HG03457 (cell line): ENCODE measurements around the gene GOLGA3.
"Not testable (repeated sequence)": the region's sequence is repeated elsewhere in the genome, so short reads cannot be mapped to it uniquely, and the experiment has no call there.

ENCODE experiments used
- ATAC-seq: cut with Tn5 transposase; IDR thresholded peaks from one replicate; pipeline ENCODE4 v1.9.1; 2021; ENCODE audit warnings: moderate number of reproducible peaks; ENCODE audit not compliant: unreplicated experiment

Gene GOLGA3

DNA sequence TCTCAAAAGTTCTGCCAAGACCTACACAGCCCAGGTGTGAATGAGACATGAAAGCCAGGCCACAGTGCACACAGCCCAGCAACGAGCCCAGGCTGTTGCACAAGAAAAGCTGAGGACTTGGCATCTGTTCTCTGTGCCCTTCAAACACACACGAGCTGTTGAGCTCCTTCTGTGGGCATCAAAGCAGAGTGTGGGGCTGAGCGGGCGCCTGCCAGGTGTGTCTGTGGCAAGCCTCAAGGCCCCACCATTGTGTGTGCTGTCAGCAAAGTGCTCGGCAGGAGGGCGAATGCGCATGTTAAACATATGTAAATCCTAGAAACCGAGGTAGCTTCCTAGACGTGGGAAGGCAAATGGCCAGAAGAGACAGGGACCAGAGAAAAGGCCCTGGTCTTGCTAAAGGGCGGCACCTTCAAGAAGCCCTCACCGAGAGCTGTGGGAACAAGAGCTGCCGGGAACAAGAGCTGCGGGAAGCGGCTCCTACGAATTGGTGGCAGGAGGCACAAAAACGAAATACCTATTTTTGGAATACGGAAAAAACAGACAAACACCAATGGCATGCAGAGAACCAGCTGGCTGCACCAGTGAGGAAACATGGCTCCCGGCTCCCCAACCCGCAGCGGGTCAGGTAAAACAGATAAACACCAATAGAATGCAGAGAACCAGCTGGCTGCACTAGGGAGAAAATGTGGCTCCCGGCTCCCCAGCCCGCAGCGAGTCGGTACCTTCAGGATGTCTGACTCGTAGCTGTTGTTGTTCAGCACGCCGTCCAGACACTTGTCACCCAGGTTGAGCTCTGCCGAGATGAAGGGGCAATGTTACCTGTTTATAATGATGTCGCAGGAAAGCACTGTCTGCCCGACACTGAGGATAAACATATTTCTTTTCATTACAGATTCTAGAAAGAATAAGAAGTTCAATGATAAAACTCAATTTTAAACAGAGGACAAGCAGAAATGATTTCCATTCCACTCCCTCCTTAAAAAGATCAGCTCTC, 19.0 kb upstream of the GOLGA3 start:
- no peak for ATAC-seq

DNA sequence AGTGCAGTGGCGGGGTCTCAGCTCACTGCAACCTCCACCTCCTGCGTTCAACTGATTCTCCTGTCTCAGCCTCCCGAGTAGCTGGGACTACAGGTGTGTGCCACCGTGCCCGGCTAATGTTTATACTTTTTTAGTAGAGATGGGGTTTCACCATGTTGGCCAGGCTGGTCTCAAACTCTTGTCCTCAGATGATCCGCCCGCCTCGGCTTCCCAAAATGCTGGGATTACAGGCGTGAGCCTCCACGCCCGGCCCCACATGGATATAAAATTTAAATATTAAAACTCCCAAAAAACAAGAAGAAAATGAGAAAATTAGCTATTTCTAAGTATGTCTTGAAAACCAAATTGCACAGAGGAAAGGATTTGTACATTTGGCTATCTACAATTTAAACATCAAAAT, 16.0 kb upstream of the GOLGA3 start:
- not testable (repeated sequence) for ATAC-seq

DNA sequence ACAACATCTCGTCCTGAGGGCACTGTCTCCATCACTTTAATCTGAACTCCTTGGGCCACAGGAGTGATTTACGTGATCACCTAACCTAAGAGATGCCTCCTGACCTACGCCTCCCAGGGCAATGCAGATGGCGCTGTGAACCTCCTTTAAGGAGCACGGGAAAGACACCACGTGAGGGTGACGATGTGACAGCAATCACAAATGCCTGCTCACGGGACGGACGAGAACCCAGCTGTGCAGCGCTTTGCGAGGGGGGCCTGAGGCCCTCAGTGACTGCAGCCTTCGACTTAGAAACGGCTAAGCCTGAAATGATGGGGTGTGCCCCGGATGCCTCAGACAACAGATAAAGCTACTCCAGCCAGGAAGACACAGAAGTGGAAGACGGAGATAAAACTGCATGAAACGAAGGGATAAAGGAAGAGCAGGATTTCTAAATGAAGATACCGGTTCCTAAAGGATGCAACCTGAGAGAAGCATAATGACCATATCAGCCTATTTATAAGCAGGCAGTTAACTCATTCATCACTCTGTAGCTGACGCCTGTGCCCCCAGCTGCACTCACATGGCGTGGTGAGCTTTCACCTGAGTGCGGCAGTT, 13.9 kb upstream of the GOLGA3 start:
- no peak for ATAC-seq

DNA sequence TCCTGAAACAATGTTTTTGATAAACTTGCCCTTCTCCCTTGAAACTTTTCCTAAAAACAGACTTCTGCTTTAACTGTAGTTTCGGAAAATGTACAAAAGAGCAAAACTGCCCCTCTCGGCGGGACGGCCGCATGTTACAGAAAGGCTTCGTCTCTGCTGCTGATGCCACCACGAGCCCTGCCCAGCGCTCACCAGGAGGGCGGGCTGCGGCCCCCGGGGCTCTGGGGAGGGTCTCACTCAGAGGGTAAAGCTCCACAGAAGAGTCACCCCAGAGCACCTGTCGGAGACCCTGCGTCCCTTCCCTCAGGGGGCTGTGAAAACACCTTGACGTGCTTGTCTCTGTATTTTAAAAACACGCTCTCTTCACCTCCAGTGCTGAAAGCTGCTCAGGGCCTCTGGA, 12.5 kb upstream of the GOLGA3 start:
- no peak for ATAC-seq

DNA sequence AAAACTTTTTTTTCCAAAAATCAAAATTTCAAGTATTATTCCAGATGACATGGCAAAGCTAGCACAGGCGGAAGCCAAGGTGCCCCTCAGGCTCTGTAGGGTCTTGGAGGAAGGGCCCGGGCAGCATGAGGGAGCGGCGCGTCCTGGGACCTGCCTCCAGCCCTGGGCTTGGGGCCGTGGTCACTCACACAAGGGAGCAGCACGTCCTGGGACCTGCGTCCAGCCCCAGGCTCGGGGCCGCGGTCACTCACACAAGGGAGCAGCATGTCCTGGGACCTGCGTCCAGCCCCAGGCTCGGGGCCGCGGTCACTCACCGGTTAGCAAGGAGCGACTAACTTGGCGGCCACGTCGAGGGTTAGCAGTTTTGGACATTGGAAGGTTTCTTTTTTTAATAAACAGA, 11.9 kb upstream of the GOLGA3 start:
- ATAC-seq: no peak

DNA sequence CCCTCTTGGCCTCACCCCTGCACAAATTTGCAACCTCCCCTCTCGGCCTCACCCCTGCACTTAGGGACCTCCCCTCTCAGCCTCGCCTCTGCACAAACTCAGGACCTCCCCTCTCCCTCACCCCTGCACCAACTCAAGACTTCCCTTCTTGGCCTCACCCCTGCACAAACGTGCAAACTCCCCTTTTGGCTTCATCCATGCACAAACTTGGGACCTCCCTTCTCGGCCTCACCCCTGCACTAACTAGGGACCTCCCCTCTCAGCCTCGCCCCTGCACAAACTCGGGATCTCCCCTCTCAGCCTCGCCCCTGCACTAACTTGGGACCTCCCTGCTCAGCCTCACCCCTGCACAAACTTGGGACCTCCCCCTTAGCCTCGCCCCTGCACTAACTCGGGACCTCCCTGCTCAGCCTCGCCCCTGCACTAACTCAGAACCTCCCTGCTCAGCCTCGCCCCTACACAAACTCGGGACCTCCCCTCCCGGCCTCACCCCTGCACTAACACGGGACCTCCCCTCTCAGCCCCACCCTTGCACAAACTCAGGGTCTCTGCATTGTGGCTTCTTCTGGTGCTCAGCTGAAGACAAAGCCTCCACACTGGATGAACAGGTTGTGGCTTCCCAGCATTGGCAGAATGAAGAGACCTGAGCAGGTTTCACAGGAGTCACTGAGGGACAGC, 11.0 kb upstream of the GOLGA3 start:
- no peak for ATAC-seq

DNA sequence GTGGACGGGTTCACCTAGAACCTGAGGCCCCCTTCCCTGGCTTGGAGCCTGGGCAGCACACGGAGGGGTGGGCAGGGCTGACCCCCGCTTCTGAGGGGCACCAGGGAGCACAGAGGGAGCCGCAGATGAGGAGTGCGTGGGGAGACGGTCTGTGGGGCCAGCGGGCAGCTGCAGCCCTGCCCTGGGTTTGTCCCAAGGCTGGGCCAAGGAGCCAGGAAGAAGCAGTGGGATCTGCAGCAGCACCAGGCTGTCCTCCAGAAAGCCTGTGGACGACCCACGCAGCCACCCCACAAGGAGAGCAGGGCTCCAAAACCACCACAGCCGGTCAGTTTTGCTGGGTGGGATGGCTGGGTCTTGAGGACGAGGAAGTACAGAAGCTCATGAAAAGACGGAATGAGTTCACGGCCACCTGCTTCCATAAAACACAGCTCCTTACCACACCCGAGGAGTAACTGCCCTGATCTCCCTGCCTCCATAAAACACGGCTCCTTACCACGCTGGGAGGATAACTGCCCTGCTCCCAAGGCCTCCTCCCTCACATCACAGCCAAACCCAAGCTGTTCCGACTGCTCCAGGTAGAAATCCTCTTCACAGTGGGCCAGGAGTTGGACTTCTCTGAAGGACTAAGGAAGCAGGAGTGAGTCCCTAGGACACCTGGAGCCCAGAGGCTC, 9.9 kb upstream of the GOLGA3 start:
- no peak for ATAC-seq

DNA sequence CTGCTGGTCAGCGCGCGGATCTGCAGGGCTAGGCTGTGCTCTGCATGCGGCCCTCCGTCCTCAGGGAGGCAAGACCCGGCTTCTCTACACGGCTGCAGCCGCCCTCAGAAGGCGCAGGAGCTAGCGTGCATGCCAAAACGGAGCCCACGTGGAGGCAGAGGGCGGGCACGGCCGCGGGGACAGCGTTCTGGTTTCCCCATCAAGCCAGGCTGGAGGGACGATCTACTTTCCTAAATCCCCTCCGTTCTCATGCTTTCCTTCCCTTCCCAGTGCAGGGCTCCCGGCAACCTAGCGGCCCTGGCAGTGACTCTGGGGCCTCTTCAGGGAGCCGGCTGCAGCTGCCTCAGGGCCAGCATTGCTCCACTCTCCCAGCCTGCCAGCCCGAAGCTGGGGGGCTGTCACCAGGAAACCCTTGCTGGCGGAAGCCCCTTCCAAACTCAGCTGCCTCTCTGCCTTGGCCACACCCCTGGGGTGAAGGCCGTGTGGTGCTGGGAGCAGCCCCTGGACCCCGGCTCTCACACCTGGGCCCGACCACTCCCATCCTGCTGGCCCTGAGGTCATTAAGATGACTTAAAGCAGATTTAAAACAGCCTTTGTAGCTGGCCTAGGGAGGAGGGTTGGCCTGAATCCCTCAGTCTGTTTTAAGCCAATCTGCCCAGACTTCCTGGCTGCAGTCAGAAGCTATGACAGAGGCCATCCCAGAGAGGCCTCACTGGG, 9.2 kb upstream of the GOLGA3 start:
- no peak for ATAC-seq

DNA sequence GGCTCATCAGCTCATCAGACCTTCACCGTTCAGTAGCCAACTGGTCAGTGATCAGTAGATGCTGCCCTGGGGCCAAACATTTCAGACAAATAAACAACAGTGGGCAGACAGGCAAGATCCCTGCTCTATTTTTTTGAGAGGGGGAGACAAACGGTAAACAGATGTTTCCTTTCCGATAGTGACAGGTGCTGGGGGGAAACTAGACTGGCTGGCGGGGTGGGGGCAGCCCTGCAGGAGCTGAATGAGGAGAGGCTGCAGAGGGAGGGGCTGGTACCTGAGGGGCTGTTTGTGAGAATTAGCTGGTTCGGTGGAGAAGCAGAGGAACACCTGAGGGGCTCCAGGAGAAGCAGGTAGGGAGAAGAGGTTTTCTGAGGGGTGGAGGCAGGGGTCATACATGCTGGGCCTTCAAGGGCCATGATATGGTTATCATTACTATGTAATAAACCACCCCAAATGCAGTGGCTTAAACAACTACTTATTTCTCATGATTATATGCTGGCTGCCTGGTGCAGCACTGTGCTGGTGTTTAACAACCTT, 8.2 kb upstream of the GOLGA3 start:
- ATAC-seq: no peak

DNA sequence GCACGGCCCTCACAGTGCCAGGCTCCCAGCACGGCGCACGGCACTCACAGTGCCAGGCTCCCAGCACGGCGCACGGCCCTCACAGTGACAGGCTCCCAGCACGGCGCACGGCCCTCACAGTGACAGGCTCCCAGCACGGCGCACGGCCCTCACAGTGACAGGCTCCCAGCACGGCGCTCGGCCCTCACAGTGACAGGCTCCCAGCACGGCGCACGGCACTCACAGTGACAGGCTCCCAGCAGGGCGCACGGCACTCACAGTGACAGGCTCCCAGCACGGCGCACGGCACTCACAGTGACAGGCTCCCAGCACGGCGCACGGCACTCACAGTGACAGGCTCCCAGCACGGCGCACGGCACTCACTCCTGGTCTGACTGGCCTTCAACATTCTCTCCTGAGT, 7.6 kb upstream of the GOLGA3 start:
- not testable (repeated sequence) for ATAC-seq

DNA sequence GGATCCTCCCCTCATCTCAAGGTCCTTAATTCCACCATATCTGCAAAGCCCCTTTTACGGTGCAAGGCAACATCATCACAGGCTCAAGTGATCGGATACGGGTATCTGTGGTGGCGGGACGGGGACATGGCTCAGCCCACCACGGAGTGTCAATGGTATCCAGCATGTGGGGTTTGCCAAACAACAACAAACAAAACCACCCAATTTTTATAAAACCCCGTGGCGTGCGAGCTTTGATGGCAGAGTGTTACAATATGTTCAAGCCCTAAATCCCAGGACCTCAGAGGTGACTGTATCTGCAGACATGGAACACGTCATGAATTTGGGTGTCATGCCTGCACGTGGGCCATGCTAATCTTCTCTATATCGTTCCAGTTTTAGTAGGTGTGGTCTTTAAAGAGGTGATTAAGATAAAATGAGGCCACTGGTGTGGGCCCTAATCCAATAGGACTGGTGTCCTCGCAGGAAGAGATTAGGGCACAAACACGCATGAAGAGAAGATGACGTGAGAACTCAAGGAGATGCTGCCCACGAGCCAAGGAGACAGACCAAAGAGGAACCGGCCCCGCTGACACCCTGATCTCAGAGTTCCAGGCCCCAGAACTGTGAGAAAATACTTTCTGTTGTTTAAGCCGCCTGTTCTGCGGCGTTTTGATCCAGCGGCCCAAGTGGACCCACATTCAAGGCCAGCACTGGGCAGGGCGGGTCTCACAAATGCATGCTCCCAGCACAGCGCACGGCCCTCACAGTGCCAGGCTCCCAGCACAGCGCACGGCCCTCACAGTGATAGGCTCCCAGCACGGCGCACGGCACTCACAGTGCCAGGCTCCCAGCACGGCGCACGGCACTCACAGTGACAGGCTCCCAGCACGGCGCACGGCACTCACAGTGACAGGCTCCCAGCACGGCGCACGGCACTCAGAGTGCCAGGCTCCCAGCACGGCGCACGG, 6.7 kb upstream of the GOLGA3 start:
- ATAC-seq: no peak

DNA sequence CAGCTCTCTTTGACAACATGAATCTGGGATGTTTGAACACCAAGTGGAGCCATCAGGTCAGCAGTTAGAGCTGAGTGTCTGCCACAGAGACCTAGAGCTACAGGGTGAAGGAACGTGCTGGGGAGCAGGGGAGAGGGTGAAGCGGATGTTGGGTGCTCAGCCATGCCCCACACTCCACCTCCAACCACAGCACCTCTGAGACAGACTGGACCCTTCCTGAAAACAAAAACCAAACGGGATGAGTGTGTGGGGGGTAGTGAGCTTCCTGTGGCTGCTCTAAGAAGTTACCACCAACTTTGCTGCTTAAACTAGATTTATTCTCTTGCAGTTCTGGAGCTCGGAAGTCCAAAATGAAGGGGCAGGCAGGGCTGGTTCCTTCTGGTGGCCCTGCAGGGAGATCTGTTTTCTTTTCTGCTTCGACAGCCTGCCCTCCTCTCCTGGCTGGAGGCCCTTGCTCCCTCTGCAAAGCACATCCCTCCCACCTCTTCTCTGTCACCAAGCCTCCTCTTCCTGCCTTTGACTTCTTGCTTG, 5.6 kb upstream of the GOLGA3 start:
- ATAC-seq: no peak

DNA sequence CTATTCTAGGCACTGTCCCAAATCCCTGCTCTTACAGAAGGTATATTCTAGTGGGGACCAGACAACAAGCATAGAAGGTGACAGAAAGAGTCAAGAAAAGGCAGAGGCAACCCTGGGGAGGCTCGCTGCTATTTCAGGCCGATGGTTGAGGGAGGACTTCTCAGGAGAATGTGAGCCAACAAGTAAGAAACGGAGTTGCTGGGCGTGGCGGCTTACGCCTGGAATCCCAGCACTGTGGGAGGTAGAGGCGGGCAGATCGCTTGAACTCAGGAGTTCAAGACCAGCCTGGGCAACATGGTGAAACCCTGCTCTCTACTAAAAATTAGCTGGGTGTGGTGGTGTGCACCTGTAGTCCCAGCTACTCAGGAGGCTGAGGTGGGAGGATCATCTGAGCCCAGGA, 4.7 kb upstream of the GOLGA3 start:
- no peak for ATAC-seq

DNA sequence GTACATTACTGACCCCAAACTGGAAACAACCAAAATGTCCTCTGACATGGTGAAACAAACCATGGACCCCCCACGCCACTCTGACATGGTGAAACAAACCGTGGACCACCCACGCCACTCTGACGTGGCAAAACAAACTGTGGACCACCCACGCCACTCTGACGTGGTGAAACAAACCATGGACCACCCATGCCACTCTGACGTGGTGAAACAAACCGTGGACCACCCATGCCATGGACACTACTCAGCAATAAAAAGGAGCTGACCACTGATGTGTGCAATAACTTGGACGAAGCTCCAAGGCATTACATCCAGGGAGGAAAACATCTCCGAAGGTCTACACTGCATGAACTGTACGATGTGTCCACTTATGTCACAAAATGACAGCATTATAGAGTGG, 3.1 kb upstream of the GOLGA3 start:
- ATAC-seq: no peak

DNA sequence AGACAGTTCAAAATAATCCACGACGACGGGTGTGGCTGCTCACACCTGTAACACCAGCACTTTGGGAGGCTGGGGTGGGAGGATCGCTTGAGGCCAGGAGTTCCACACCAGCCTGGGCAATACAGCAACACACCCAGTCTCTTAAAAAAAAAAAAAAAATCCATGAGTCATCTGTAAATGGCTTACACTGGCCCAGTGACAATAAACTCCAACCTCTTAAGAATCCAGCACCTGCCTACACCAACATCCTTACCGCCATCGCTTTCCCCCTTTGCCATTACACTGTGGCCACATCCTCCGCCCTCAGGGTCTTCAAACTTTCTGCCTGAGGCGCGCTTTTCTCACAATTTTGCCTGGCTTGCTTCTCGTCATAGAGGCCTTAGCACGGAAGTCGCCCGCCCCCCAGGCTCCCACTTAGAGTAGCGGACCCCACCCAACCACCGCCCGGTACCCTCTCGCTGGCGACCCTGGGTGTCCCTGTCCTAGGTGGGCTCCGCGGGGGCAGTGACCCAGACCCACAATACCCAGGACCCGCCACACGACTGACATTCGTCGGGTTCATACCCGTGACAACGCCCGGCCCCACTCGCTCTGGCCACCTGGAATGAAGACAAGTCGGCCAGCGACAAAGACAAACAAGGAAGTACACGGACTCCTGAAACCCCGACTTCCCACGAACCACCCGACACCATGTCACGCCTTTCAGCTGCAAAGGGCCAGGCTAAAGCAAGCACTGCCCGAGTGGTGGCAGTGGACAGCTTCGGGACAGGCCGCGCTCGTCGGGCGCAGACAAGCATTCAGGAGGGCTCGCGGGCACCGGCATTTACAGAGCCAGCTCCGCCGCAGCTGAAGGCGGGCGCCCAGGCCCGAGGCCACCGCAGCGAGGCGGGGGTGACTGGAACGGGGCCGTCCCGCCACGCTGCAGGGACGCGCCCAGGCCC, 636 bp downstream of the GOLGA3 start:
- ATAC-seq: peak; percentile 13

DNA sequence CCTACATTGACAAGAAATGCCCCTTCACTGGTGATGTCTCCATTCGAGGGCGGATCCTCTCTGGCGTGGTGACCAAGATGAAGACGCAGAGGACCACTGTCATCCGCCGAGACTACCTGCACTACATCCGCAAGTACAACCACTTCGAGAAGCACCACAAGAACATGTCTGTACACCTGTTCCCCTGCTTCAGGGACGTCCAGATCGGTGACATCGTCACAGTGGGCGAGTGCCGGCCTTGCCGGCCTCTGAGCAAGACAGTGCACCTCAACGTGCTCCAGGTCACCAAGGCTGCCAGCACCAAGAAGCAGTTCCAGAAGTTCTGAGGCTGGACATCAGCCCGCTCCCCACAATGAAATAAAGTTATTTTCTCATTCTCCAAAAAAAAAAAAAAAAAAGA, 2.8 kb downstream of the GOLGA3 start:
- ATAC-seq: no peak

DNA sequence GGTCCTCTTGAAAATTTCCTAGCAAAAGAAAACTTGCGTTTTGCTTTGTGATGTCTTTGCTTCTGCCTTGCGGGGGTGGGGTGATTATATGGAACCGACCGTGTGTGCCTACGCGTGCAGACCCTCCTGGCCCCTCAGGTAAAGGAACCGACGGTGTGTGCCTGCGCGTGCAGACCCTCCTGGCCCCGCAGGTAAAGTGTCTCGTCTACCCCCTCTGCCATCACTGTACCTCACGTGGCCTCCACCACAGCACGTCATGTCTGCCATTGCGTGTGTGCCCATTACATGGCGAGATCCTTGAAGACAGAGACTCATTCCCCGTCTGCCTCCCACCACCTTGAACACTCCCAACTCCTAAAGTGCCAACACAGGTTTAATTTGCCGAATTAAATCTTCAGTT, 3.6 kb downstream of the GOLGA3 start:
- no peak for ATAC-seq

DNA sequence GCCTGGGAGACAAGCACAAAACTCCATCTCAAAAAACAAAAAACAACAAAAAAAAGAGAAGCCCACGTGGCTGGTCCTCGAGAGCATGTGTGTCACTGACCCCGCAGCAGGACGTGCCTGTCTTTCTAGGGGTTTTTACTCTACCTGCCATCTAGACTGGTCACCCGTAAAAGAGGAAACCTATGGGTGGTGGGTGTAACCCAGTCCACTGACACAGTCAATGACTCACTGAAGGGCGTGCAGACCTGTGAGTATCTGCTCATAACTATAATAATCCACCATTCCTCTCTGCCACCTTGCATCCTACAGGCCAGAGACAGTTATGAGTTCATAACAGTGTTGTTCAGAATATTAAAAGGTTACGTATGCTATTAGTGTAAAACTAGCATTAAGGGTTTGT, 4.6 kb downstream of the GOLGA3 start:
- ATAC-seq: no peak
